GM18907 (cell line): ENCODE data around the gene RHBDD3.
"Not testable (repeated sequence)": the region's sequence is repeated elsewhere in the genome, so short reads cannot be mapped to it uniquely, and the experiment has no call there.

Source experiments
- ATAC-seq: cut with Tn5 transposase; IDR thresholded peaks from one replicate; pipeline ENCODE4 v1.9.1; 2021; ENCODE audit warnings: mild to moderate bottlenecking, moderate library complexity; ENCODE audit not compliant: unreplicated experiment

The RHBDD3 gene

DNA sequence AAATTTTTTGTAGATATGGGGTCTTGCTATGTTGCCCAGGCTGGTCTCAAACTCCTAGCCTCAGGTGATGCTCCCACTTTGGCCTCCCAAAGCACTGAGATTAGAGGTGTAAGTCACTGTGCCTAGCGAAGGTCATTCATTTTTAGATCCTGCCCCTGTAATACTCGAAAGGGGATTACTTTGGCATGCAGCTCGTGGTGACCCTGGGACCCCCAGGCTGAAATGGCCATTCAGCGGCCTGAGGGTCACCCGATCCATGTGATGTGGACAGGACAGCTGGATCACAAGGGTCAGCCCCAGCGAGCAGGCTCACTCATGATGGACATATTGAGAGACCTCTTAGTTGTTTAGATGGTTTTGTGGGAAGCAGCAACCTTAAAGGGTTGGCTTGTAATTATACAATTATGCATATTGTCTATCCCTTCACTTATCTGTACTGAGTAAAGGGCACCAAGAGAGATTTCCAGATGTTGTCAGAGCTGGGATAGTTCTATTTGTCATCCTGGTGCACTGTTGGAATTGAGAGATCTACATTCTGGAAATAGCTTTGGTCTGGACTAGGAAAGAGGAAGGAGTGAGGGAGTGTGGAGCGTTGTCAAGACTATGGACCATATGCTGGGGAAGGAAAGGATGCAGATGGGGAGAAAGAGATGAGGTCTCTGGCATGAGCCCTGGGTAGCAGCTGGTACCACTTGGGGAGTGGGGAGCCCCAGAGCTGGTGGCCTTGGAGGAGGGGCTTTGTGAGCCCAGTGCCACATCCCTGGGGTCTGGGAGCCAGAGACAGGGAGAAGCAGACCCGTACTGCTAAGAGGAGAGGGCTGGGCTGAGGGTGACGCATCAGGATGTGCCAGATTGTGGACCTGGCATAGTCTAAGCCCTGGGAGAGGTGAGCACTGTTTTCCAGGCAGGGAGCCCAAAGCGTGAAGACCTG is 15.5 kb downstream of the RHBDD3 start:
- ATAC-seq, result no peak

DNA sequence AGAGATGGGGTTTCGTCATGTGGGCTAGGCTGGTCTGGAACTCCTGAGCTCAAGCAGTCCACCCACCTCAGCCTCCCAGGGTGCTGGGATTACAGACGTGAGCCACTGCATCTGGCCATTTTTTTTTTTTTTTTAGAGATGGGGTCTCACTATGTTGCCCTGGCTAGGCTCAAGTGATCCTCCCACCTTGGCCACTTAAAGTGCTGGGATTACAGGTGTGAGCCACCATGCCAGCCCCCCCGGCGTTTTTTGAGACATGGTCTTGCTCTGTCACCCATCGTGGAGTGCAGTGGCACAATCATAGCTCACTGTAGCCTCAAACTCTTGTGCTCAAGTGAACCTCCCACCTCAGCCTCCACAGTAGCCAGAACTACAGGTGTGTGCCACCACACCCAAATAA is 16.5 kb downstream of the RHBDD3 start:
- ATAC-seq, result no peak

DNA sequence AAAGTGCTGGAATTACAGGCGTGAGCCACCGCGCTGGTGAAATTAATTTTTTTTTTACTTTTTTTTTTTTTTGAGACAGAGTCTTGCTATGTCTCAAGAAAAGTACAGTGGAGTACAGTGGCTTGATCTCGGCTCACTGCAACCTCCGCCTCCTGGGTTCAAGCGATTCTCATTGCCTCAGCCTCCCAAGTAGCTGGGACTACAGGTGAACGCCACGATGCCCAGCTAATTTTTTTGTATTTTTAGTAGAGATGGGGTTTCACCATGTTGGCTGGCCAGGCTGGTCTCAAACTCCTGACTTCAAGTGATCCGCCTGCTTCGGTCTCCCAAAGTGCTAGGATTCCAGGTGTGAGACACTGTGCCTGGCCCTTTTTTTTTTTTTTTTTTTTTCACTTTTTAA is 19.9 kb downstream of the RHBDD3 start:
- ATAC-seq, result not testable (repeated sequence)

DNA sequence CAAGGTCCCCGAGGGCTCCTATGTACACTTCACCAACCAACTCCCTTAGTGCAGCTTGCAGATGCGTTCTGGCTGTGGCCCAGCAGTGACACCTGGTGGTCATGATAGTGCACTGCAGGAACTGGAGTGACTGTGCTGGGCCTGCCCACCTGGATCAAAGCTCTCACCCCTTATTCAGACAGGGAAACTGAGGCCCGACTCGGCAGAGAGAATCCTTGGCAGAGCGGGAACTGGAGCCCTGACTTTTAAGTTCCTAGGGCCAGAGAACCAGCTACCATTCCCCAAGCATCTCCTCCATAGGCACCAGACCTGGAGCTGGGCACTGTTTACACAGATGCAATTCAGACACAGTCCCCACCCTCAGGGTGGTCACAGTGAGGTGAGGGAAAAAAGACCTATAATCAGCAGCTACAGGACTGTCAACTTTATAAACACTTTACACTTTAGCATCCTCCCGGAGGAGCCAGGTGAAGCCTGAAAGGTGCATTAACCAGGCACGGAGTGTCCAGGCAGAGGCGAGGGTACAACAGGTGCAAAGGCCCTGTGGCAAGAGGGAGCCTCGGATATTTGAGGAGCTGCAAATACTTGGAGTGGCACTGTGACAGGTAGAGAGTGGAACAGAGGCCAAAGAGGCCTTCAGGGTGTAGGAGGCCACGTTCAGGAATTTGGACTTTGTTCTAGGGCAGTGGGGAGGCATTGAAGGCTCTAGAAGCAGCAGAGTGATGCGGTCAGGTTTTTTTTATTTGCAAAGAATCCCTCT is 22.0 kb downstream of the RHBDD3 start:
- ATAC-seq, result peak; percentile 64

DNA sequence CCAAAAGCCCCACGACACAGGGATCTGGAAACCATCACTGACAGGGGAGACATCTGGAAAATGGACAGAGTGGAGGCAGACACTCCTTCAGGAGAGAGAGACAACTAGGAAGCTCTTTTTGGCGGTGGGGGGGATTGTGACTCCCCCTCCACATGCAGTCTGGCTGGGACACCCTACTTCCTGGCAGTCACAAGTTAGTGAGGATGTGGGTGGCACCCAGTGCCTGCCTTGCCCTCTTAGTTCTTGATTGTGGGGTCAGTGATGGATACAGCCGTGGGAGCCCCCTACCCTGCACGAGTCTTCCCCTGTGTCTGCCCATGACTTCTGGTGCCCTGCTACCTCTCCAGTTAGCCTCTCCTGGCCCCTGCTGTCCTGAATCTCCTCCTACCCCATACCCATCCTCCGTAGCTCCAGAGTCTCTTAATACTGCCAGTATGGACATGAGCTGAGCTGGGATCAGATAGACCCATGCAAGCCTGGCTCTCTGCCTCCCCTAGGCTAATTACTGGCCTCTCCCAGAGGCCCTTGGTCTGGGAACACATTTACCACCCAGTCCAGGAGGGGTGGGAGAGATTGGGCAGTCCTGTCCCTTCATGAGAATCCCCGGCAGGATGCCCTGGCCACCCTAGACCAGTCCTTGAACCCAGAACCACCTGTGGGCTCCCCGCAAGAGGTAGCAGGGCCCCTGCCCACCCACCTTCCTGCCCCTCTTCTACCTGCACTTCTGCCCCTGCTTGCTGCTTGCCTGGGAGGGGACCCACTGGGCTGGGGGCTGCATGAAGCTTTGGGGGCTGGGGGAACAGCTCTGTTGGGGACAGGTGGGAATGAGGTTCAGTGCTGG is 22.8 kb downstream of the RHBDD3 start:
- no peak for ATAC-seq

DNA sequence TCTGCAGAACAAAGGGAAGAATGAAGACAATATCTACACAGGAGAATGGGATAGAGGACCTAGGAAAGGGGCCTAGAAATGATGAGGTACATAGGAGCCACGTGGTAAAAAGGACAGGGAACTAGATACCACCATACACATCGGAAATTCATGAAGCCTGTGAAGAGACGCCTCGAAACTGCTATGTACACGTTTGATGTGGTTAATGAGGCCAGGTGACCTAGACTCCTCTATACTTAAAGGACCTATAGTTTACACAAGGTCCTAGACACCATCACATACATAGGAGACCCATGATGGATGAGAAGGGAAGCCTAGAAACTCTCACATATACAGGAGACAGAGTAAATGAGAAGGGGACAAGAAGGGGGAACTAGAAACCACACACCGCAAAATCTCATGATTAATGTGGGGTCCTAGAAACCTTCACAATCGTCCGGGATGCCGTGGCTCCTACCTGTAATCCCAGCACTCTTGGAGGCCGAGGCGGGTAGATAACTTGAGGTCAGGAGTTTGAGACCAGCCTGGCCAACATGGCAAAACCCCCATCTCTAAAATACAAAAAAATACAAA is 23.8 kb downstream of the RHBDD3 start:
- ATAC-seq, result no peak

DNA sequence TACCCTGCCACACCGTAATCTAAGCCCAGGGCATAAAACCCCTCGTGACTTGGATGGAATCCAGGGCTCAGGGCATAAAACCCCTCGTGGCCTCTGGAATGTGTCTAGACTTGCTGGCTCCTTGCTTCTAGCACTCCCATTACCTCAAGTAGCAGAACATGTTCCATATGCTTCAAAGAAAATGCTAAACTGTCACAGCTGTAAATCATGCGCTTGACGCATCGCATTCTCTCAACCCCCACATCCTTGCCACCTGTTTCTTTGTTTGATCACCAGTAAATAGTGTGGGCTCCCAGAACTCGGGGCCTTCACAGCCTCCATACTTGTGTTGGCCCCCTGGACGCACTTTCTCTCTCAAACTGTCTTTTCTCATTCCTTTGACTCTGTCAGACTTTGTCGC is 27.3 kb downstream of the RHBDD3 start:
- ATAC-seq, result not testable (repeated sequence)

DNA sequence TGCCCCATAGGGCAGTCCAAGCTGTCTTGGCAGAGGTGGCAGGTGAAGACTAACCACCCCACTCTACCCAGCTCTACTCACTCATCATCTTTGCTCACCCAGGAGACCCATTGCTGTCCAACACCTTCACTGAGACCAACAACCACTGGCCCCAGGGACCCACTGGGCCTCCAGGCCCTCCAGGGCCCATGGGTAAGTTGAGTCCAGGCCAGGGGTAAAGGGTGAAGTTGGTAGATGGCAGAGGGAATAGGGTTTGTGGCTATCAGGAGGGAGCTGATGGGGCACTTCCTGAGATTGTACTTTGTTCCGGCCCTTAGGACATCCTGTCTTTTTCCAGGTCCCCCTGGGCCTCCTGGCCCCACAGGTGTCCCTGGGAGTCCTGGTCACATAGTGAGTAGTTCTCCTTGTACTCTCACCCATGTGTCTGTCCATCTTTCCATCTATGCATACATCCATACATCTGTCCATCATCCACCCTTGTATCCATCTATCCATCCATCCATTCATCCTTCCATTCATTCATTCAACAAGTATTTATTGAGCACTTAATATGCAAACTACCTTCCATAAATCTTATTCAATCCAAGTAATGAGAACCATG is 34.4 kb downstream of the RHBDD3 start:
- no peak for ATAC-seq

DNA sequence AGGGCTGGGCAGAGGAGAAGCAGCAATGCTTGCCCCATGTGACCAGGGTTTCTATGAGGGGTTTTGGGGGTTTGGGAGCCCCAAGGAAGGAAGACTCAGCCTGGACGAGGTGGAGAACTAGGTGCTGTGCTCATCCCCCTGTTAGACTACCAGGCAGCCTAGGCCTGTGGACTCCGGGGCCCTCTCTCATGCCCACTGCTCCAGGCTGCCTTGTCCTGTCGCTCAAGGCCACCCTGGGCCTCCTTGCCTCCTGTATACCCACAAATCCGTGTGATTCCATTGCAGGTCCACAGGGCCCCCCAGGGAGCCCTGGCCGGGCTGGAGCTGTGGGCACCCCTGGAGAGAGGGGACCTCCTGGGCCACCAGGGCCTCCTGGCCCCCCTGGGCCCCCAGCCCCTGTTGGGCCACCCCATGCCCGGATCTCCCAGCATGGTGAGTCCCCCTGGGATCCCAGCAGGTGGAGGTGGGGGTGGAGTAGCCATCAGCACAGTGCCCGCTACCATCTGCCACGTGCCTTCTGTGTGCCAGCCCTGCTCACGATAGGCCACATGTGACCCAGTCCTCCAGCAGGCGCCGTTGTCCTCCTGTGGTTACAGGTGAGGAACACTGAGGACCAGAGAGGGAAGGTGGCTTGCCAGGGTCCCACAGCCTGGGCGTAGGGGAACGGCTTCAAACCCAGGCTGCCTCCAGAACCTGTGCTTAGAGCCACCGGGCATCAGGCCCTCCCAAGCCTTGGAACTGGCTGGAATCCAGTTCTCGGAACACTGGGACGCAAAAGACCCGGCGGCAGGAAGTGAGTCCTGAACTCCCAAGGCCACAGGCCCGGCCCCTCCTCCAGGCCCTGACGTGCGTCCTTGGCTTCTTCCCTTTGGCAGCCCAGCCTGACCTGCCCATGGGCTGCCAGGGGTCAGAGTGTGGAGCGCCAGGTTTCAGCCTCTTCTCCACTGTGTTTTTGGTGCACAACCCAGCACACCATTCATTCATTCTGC is 35.5 kb downstream of the RHBDD3 start:
- no peak for ATAC-seq

DNA sequence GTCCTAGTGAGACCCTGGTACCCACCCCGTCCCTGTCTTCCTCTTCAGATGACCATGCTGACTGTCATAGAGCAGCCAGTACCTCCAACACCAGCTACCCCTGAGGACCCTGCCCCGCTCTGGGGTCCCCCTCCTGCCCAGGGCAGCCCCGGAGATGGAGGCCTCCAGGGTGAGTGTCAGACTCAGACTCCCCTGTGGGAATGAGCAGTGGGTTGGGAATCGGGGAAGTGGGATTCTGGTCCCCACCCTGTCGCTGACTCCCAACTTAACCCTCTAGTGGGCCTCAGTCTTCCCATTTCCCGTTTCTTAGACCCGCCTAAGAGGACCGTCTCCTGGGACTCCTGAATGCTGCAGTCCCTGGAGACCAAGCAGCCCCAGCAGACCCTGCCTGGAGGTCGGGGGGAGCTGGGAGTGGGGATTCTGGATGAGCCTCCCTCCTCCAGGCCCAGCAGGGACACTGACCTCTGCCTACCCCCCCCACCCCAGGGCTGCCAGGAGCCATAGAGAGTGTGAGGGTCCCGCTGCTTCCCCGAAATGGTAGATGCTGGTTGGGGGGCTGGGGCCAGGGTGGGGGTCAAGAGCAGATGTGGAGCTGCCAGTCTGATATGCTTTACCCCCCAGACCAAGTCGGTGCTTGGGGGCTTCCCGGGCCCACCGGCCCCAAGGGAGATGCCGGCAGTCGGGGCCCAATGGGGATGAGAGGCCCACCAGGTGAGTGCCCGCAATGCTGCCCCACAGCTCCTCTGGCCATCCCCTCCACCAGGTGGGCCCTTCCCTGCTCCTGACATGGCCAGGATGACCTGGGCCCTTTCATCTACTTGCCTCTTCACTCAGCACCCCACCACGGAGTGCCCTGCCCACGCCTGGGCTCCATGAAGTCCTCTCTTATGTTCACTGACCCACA is 36.6 kb downstream of the RHBDD3 start:
- no peak for ATAC-seq

DNA sequence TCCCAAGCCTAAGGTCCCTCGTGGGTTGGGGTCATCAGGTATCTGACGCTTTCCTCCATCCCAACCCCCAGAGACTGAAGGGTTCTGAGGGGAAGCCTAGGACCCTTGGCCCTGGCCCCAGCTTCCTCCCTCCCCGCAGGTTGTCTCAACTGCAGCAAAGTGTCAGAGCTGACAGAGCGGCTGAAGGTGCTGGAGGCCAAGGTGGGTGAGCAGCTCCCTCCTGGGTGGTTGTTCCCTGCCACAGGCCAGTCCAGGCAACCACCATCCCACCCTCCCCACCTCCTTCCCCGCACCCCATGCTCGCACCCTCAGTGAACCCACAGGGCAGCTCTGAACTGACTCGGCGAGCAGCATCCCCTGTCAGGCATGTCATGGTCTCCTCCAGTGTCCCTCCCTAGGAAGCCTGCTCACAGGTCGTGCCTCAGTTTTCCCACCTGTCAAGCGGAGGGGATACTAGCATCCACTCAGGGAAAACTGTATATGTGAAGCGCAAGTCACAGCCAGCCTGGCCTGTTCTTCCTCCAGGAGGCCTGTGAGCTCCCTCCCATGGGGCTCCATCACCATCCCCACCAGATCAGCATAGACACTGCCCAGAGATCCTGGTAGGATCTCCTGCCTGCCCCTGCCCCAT is 41.3 kb downstream of the RHBDD3 start:
- ATAC-seq, result no peak

DNA sequence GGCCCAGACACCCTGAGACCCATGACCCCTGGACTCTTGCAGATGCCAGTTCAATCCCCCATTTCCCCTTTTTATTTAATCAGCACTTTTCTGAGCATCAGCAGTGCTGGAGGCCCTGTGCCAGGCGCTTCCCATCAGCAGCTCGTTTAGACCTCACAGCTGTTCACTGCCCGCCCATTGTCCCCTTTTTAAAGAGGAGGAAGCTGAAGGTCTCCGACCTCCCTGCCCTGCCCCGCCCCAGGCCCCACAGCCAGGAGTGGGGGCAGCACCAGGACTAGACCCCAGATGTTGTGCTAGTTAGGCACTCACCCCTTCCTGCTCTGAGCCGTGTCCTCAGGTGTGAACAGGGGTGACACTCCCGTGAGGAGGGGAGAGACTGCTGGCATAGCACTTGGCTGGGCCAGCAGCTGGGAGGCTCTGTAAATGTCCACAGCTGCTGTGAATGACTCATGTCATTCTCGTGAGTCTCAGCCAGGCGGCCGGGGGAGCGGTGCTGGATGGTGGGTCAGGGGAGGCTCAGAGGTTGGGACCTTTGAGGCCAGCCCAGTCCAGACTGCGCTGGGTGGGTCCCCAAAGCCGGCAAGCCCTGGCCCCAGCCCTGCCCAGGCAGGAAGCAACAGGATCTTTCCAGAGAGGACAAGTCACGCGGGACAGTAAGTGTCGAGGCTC is 42.2 kb downstream of the RHBDD3 start:
- ATAC-seq, result no peak

DNA sequence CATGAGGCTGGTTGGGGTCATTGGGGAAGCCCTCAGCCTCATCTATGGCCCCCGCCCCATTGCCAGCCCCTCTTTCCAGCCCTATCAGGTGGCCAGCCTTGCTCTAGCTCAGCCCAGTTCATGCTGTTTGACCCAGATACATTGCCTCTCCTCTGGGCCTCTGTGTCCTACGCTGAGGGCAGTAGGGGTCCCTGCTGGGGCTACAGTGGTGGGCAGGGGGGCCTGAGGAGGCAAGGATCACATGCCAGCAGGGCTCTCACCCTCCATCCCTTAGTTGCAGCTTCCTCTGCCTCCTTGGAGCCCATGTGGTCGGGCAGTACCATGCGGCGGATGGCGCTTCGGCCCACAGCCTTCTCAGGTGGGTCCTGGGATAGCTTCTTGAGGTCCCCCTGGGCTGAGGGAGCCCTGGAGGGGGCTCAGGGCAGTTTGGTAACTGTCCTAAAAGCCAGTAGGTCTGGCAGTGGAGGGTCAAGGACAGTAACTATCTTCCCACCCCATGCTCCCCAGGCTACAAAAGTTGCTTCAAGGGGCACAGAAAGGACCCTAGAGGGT is 42.8 kb downstream of the RHBDD3 start:
- no peak for ATAC-seq

DNA sequence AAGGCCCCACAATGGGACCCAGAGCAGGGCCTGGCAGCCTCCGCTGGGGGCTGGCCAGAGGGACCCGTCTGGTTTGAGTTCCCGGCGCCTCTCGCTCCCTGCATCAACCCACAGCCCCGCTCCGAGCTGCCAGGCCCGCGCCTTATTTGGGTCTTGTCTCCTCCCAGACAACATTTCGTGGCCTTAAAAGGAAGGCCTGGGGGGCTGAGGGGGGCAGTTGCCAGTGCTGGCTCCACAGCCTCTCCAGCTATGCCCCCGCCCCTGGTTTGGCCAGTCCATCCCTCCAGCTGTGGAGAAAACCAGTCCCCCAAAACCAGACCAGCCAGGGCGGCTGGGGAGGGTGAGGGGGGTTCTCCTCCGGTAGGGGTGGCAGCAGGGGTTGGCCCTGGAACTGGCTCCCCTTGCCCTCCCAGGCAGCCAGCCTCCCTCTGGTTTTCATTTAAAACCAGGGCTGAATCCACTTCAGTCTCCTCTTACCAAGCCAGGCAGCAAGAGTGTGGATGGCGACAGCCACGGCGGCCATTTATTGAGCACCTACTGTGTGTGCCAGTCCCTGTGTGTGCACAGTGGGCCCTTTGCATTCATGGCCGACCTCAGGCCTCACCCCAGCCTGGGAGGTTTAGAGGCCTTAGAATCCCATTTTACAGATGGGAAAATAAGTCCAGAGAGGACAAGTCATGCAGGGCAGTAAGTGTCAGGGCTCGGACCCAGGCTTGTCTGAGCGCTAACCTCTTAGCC is 43.5 kb downstream of the RHBDD3 start:
- no peak for ATAC-seq

DNA sequence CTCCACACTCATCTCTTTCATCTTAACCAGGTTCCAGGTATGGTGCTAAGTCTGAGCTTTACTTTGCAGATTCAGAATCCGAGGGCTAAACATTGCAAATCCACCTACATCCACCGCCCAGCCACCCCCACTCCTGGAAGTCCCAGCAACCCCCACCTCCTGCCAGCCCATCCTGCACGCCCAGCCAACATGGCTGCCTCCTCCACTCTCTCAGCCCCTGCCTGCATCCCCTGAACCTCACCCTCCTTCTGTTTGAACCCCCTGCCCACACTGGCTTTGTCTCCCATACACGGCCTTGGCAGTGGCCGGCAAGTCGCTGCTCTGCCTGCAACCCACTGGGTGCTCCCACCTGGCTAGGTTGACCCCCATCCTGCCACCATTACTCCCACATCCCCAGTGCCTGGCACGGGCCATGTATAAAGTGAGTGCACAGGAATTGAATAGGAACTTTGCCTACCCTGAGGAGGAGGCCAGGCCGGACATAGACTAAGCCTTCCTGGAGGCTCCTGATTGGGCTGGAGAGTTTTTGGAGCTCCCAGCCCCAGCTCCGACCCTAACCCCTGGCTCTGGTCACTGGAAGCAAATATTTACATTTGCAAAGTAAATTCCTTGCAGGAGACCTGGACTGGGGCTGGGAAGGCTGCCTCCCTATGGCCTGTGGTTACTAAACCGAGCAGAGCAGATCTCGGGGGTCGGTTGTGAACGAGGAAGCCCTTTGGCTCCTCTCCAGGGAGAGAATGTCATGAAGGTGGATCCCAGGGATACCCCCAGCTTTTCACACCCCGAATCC is 47.7 kb downstream of the RHBDD3 start:
- ATAC-seq, result no peak
